CD4-positive, alpha-beta T cell (primary cell): Measurements from ENCODE around the gene KLRK1. TPM values are rescaled to one million over a fixed set of nuclear protein-coding genes. Genes with fewer than 3 reads are reported as not detected.
"Not testable (repeated sequence)": the region's sequence is repeated elsewhere in the genome, so short reads cannot be mapped to it uniquely, and the experiment has no call there.

Experiments used
- ATAC-seq: fragments of 200-7000 bp; cut with Tn5 transposase; one replicate; pipeline ENCODE4 v1.10.0; 2022; ENCODE audit warnings: mild to moderate bottlenecking; ENCODE audit not compliant: poor library complexity
- CTCF ChIA-PET: fragments of 350-600 bp; sonication (Branson Sonifier 250); formaldehyde crosslinking; loops from one replicate; lab custom pipeline; 2021; ENCODE audit warnings: antibody characterized with exemption, inconsistent platforms; lab: Charles Lee
- POLR2A ChIA-PET: fragments of 350-600 bp; sonication (Branson Sonifier 250); formaldehyde crosslinking; loops from one replicate; lab custom pipeline; 2021; ENCODE audit warnings: antibody characterized with exemption, inconsistent platforms; lab: Charles Lee
- DNase-seq, 14 experiments: peaks; one replicate each; pipeline ENCODE4 v3.0.0-alpha.2; 2013 to 2020; ENCODE audit warnings: mixed read lengths in 2 of 14
- H3K27ac ChIP-seq, 2 donors: one replicate each; pipeline versions ENCODE4 v1.5.1 to v1.7.0; 2013; ENCODE audit warnings: low read length in 2 of 2, low read depth in 1 of 2, mild to moderate bottlenecking in 1 of 2
- H3K27me3 ChIP-seq, 2 experiments: 1 replicate in 1 of 2; 2 replicates in 1 of 2; pipeline versions ENCODE4 v1.6.1 to v1.7.0; 2013; ENCODE audit warnings: low read length in 2 of 2, control low read depth in 1 of 2, mild to moderate bottlenecking in 1 of 2, moderate library complexity in 1 of 2; ENCODE audit not compliant: insufficient read depth in 2 of 2, control insufficient read depth in 1 of 2
- H3K36me3 ChIP-seq: one replicate; pipeline ENCODE4 v1.6.1; 2013; ENCODE audit warnings: low read length, control low read depth; ENCODE audit not compliant: insufficient read depth
- H3K4me1 ChIP-seq: one replicate; pipeline ENCODE4 v1.6.1; 2013; ENCODE audit warnings: low read length, control low read depth; ENCODE audit not compliant: insufficient read depth
- H3K4me3 ChIP-seq: one replicate; pipeline ENCODE4 v1.5.1; 2013; ENCODE audit warnings: mild to moderate bottlenecking, low read length, moderate library complexity
- H3K9me3 ChIP-seq, 2 experiments: 1 replicate in 1 of 2; 2 replicates in 1 of 2; pipeline versions ENCODE4 v1.6.1 to v1.7.0; 2013; ENCODE audit warnings: low read length in 2 of 2, mild to moderate bottlenecking in 2 of 2, control low read depth in 1 of 2, moderate library complexity in 1 of 2; ENCODE audit not compliant: control insufficient read depth in 1 of 2, insufficient read depth in 1 of 2
- H3K27ac Mint-ChIP-seq: one replicate; pipeline ENCODE4 v1.8.0; 2020; ENCODE audit warnings: mixed read lengths
- H3K27me3 Mint-ChIP-seq: one replicate; pipeline ENCODE4 v1.8.0; 2021; ENCODE audit warnings: mixed read lengths
- H3K36me3 Mint-ChIP-seq: one replicate; pipeline ENCODE4 v1.8.0; 2021; ENCODE audit warnings: low read depth, mixed read lengths
- H3K4me1 Mint-ChIP-seq: one replicate; pipeline ENCODE4 v1.8.0; 2021; ENCODE audit warnings: low read depth, mixed read lengths
- H3K4me3 Mint-ChIP-seq: one replicate; pipeline ENCODE4 v1.8.0; 2020; ENCODE audit warnings: mild to moderate bottlenecking, mixed read lengths
- H3K9me3 Mint-ChIP-seq: one replicate; pipeline ENCODE4 v1.8.0; 2020; ENCODE audit warnings: mixed read lengths
- CTCF ChIP-seq: fragments of 200-600 bp; IDR thresholded peaks from one replicate; pipeline ENCODE4 v1.8.0; 2022; ENCODE audit warnings: antibody characterized with exemption, mild to moderate bottlenecking
- intact Hi-C, 2 experiments: fragments of 100-400 bp; cut with DNase I in 1 of 2; cut with micrococcal nuclease in 1 of 2; formaldehyde crosslinking; loops; one replicate each; pipeline versions ENCODE4 v1.15.1 to v1.9.0; 2023 to 2025; cut with DNase I, micrococcal nuclease
- total RNA-seq, 174 experiments: library from RNA in 2 of 174; stranded (reverse) in 2 of 174; gene quantifications; one replicate each; pipeline ENCODE4 v1.2.3 and lab custom pipeline; 2021 to 2026

Gene KLRK1
- total RNA-seq, 2 experiments from 2014 or later = 0.96 to 1.0 TPM

GRCh38 chr12:10369557-10370415 is 20.1 kb downstream of the KLRK1 start:
- H3K9me3 Mint-ChIP-seq = no peaks in the 10 kb centered on the region
- H3K27ac ChIP-seq = no peak overlapping the region
- ATAC-seq (no peak), DNase-seq (peak in 1 of 14 experiments; percentile 60)
- POLR2A ChIA-PET = no interaction called here
- intact Hi-C loops = loop anchor here (10.0 kb wide), 3 partner anchors 155 to 1115 kb away; partner anchors contain the start of gene GABARAPL1 (in 1 of the 2)
- CTCF ChIA-PET = no interaction called here
- TF ChIP-seq CTCF = no peak
- H3K4me3 ChIP-seq = no peak overlapping the region
- peaks cover 14% of the 10 kb centered on the region for H3K4me1 ChIP-seq
- H3K36me3 ChIP-seq = no peaks in the 10 kb centered on the region
- H3K27ac Mint-ChIP-seq = no peak overlapping the region
- no peaks in the 10 kb centered on the region for H3K27me3 ChIP-seq
- peaks cover 0 to 5% of the 10 kb centered on the region in 2 experiments for H3K9me3 ChIP-seq
- H3K27me3 Mint-ChIP-seq = no peaks in the 10 kb centered on the region
- H3K4me3 Mint-ChIP-seq = no peak overlapping the region
- H3K4me1 Mint-ChIP-seq = peaks cover 18% of the 10 kb centered on the region
- H3K36me3 Mint-ChIP-seq = no peaks in the 10 kb centered on the region

- Mint-ChIP-seq H3K4me1 (peaks cover 18% of the 10 kb centered on the region), H3K9me3 (no peaks in the 10 kb centered on the region), H3K27me3 (no peaks in the 10 kb centered on the region), H3K4me3 (no peak overlapping the region), H3K27ac (no peak overlapping the region), H3K36me3 (no peaks in the 10 kb centered on the region)
- H3K9me3 ChIP-seq = peaks cover 0 to 5% of the 10 kb centered on the region in 2 experiments
- no peaks in the 10 kb centered on the region for H3K27me3 ChIP-seq
- no peak for TF ChIP-seq CTCF
- no peak for ATAC-seq
- CTCF ChIA-PET = no interaction called here
- DNase-seq = no peak
- POLR2A ChIA-PET = no interaction called here
- H3K4me3 ChIP-seq = no peak overlapping the region
- intact Hi-C loops = loop anchor here (10.0 kb wide), 3 partner anchors 154 to 1116 kb away; partner anchors contain the start of gene GABARAPL1 (in 1 of the 2)
- H3K27ac ChIP-seq = no peak overlapping the region
- peaks cover 22% of the 10 kb centered on the region for H3K4me1 ChIP-seq
- no peaks in the 10 kb centered on the region for H3K36me3 ChIP-seq
Measured at GRCh38 chr12:10368206-10369171, 21.4 kb downstream of the KLRK1 start.

- H3K27ac ChIP-seq, H3K27me3 Mint-ChIP-seq, H3K9me3 ChIP-seq, H3K4me3 Mint-ChIP-seq, H3K27me3 ChIP-seq, H3K9me3 Mint-ChIP-seq, H3K27ac Mint-ChIP-seq, DNase-seq, H3K36me3 Mint-ChIP-seq, H3K4me3 ChIP-seq, CTCF ChIA-PET, ATAC-seq, H3K36me3 ChIP-seq: not testable (repeated sequence)
- POLR2A ChIA-PET = interaction anchor here (3.7 kb wide), 1 partner anchor 246 kb away, joined by 26 read pairs; the partner anchor contains the start of gene MAGOHB
- intact Hi-C loops = loop anchor here (10.0 kb wide), 3 partner anchors 153 to 1117 kb away; partner anchors contain the start of gene GABARAPL1 (in 1 of the 2)
- peaks cover 22% of the 10 kb centered on the region for H3K4me1 ChIP-seq
- peaks cover 15% of the 10 kb centered on the region for H3K4me1 Mint-ChIP-seq
Measured at GRCh38 chr12:10367714-10368113, 22.1 kb downstream of the KLRK1 start.
